ENCODE data around the gene HNRNPH1.

DNA sequence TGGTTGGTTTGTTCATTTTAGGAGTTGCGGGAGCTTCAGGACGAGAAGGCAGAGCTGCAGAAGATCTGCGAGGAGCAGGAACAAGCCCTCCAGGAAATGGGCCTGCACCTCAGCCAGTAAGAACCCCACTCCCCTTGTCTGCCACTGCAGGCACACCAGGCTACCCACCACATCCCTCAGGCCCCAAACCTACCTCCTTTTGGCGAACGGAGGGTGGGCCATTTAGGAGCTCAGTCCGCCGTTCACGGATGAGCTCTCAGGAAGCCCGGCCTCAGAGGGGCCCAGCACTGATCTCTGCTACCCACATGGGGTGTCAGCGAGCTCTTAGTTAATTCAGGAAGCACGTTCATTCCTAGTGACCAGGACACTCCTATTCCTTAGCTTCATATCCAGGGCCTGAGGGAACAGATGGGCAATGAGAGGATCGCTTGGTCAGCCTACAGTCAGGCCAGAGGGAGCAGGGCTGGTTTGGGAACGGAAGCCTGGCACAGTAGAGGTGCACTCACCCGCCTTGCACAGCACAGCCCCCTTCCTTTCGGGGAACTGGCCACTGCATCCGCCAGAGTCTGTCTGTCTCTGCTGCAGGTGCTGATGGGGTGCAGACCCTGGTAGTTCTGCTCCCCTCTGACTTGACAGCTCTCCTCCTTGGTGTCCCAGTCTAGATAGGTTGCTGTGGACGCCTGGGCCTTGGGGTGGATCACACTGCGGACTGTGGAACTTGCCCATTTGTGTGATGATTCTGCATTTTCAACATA is 21.4 kb downstream of the HNRNPH1 start:
- no peak for TF ChIP-seq SP1 (IDR thresholded peaks at IDR 0.05)
- TF ChIP-seq, protein P1, sequence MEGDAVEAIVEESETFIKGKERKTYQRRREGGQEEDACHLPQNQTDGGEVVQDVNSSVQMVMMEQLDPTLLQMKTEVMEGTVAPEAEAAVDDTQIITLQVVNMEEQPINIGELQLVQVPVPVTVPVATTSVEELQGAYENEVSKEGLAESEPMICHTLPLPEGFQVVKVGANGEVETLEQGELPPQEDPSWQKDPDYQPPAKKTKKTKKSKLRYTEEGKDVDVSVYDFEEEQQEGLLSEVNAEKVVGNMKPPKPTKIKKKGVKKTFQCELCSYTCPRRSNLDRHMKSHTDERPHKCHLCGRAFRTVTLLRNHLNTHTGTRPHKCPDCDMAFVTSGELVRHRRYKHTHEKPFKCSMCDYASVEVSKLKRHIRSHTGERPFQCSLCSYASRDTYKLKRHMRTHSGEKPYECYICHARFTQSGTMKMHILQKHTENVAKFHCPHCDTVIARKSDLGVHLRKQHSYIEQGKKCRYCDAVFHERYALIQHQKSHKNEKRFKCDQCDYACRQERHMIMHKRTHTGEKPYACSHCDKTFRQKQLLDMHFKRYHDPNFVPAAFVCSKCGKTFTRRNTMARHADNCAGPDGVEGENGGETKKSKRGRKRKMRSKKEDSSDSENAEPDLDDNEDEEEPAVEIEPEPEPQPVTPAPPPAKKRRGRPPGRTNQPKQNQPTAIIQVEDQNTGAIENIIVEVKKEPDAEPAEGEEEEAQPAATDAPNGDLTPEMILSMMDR (IDR thresholded peaks at IDR 0.05; ENCODE audit: low read depth, low read length, missing input control) = no peak
- TF ChIP-seq FOXA2 (IDR thresholded peaks at IDR 0.05) = no peak
- no peak for TF ChIP-seq YY1 (IDR thresholded peaks at IDR 0.05)
- TF ChIP-seq MAX (IDR thresholded peaks at IDR 0.05) = no peak
- no peak for TF ChIP-seq REST (IDR thresholded peaks at IDR 0.05)
- no peak for TF ChIP-seq TAF1 (conservative IDR thresholded peaks at IDR 0.05)
- no peak for TF ChIP-seq EGR1 (IDR thresholded peaks at IDR 0.05; ENCODE audit: low read depth in 2 of 2)
- TF ChIP-seq RXRA (IDR thresholded peaks at IDR 0.05) = no peak
- no peak for TF ChIP-seq JUND (IDR thresholded peaks at IDR 0.05)
- TF ChIP-seq RAD21 (IDR thresholded peaks at IDR 0.05) = no peak
- no peak for TF ChIP-seq HNF4A (conservative IDR thresholded peaks at IDR 0.05)

All from liver (tissue), 3 donors.